RWPE1 (cell line): ENCODE measurements around the gene MXD1.
"Not testable (repeated sequence)": the region's sequence is repeated elsewhere in the genome, so short reads cannot be mapped to it uniquely, and the experiment has no call there.

Experiments used
- CTCF ChIA-PET: fragments of 350-600 bp; sonication (Branson Sonifier 250); formaldehyde crosslinking; extraction: SDS; loops from one replicate; lab custom pipeline; 2021; lab: Yijun Ruan, JAX
- POLR2A ChIA-PET: fragments of 400-600 bp; formaldehyde crosslinking; extraction: SDS; loops from one replicate; lab custom pipeline; 2020; ENCODE audit warnings: antibody characterized with exemption; ENCODE audit not compliant: low non-redundant PET; lab: Yijun Ruan, JAX
- DNase-seq: peaks from one replicate; pipeline ENCODE4 v3.0.0; 2012; ENCODE audit warnings: low spot score
- H3K27ac ChIP-seq: fragments of 450-650 bp; 2 replicates; pipeline ENCODE4 v1.5.1; 2017
- CTCF ChIP-seq: fragments of 450-650 bp; conservative IDR thresholded peaks from 2 replicates; pipeline ENCODE4 v1.5.1; 2017; ENCODE audit warnings: low read depth, mild to moderate bottlenecking

Gene MXD1

GRCh38 chr2:69946351-69947324 lies 31.7 kb downstream of the MXD1 start:
- ChIA-PET CTCF (interaction anchor here (0.5 kb wide), 1 partner anchor 141 kb away, joined by 5 read pairs; no protein-coding TSS in a partner anchor), POLR2A (no interaction called here)
- H3K27ac ChIP-seq = peak overlapping the region; percentile 86
- TF ChIP-seq CTCF = no peak
- peak; percentile 84 for DNase-seq

- ChIA-PET POLR2A (no interaction called here), CTCF (no interaction called here)
These were observed 32.5 kb downstream of the MXD1 start for GRCh38 chr2:69947325-69947931.

GRCh38 chr2:69948032-69948962 lies 33.4 kb downstream of the MXD1 start:
- no peak for DNase-seq
- no peak for TF ChIP-seq CTCF
- ChIA-PET POLR2A (no interaction called here), CTCF (no interaction called here)
- no peak overlapping the region for H3K27ac ChIP-seq

More at GRCh38 chr2:69947325-69947931, 32.5 kb downstream of the MXD1 start:
- DNase-seq = no peak
- no peak for TF ChIP-seq CTCF
- no peak overlapping the region for H3K27ac ChIP-seq

- ChIA-PET POLR2A (no interaction called here), CTCF (no interaction called here)
- no peak for DNase-seq
These were observed 34.2 kb downstream of the MXD1 start for GRCh38 chr2:69948963-69949645.

GRCh38 chr2:69950241-69950640 lies 35.3 kb downstream of the MXD1 start:
- ChIA-PET POLR2A (no interaction called here), CTCF (no interaction called here)
- TF ChIP-seq CTCF = no peak
- H3K27ac ChIP-seq = no peak overlapping the region
- no peak for DNase-seq

More at GRCh38 chr2:69948963-69949645, 34.2 kb downstream of the MXD1 start:
- no peak for TF ChIP-seq CTCF
- H3K27ac ChIP-seq = no peak overlapping the region

- POLR2A ChIA-PET, DNase-seq, CTCF ChIA-PET, H3K27ac ChIP-seq: not testable (repeated sequence)
These were observed 35.8 kb downstream of the MXD1 start for GRCh38 chr2:69950671-69951070.
